ENCODE results near the gene TNRC6C. TPM values are rescaled to one million over a fixed set of nuclear protein-coding genes. Genes with fewer than 3 reads are reported as not detected.
"Not testable (repeated sequence)": the region's sequence is repeated elsewhere in the genome, so short reads cannot be mapped to it uniquely, and the experiment has no call there.

Gene TNRC6C
- total RNA-seq, 1 donor from 2014 or later: 31.1 TPM

- intact Hi-C loops (cut with micrococcal nuclease): no loop called here
These were observed 150.4 kb downstream of the TNRC6C start for GRCh38 chr17:78108726-78109488.

DNA sequence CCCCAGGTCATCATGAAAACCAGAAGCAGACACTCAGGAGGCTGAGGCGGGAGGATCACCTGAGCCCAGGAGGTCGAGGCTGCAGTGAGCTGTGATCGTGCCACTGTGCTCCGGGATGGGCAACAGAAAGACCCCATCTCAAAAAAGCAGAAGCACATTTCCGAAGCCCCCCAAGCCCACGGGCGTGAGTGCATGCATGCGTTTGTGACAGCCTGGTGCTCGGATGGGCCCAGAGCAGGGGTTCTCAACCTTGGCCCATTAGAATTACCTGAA lies 150.9 kb downstream of the TNRC6C start:
- intact Hi-C loops (cut with micrococcal nuclease): no loop called here

GRCh38 chr17:78110363-78111015 lies 152.0 kb downstream of the TNRC6C start:
- intact Hi-C loops (cut with micrococcal nuclease): no loop called here

DNA sequence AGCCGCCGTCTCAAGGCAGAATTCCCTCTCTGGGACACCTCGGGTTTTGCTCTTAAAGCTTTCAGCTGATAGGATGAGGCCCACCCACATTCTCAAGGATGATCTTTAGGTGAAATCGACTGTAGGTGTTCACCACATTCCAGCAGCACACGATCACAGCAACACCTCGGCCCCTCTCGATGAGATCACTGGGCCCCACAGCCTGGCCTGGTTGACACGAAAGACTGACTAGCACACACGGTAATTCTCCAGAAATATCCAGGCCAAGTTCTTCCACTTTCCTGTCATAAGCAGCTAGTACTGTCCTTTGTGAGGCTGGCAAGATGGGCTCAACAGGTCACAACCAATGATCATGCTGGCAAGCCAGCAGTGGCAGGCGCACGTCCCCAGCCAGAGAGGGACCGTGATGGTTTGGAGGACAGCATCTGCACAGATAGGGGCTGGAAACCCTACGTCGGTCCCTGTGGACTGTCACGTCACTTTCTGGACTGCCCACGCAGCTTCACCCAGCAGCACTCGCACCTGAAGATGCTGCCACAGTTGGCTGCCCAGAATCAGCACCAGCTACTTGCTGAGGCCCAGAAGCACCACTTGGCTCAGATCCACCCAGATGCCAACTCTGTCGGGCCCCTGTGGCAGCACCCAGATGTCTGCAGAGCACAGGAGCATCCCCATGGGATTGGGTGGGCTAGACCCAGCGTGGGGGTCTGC lies 152.7 kb downstream of the TNRC6C start:
- intact Hi-C loops (cut with micrococcal nuclease): no loop called here

- intact Hi-C loops (cut with micrococcal nuclease): loop anchor here (1.0 kb wide), 3 partner anchors 18 to 64 kb away; partner anchors contain the start of gene TMC8
These were observed 153.4 kb downstream of the TNRC6C start for GRCh38 chr17:78111727-78112517.

DNA sequence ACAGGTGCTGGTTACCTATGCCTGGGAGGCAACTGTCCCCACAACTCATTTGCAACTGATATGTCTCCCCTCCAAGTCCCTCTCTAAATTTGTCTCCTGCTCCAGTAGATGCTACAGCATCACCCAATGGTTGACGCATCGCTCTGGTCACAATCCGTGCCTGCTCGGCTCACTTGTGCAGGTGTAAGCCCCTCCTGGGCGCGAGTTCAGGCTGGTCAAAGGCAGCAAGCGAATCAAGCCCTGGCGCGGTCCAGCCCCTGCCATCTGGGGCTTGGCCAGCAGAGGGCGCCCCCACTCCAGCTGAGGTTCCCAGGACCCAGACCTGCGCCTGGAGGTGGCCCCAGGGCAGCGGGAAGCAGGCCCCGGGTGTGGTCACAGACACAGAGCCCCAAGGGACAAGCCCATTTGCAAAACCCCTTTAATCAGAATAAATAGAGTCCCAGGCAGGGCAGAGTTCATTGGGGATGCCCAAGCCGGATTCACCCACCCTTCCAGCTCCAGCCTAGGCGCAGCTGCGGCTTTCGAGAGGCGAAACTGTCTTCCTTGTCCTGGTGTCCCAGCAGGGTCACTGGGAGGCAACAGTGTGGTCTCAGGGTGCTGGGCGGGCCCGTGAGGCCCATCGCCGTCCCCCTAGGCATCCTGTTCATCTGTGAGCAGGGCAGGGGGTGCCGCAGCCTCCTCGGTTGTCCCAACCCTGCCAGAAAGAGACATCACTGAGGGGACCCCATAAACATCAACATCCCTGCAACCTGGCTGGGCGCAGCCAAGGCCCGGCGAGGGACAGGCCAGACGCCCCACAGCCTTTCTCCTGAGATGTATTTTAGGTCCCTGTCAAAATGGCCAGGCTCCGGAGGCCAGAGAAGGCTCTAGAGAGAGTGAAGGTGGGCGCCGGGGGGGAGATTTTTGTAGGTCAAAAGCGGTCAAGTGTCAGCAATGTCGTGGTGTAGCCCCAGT lies 154.3 kb downstream of the TNRC6C start:
- intact Hi-C loops (cut with micrococcal nuclease): loop anchor here (1.0 kb wide), 3 partner anchors 18 to 64 kb away; partner anchors contain the start of gene TMC8

DNA sequence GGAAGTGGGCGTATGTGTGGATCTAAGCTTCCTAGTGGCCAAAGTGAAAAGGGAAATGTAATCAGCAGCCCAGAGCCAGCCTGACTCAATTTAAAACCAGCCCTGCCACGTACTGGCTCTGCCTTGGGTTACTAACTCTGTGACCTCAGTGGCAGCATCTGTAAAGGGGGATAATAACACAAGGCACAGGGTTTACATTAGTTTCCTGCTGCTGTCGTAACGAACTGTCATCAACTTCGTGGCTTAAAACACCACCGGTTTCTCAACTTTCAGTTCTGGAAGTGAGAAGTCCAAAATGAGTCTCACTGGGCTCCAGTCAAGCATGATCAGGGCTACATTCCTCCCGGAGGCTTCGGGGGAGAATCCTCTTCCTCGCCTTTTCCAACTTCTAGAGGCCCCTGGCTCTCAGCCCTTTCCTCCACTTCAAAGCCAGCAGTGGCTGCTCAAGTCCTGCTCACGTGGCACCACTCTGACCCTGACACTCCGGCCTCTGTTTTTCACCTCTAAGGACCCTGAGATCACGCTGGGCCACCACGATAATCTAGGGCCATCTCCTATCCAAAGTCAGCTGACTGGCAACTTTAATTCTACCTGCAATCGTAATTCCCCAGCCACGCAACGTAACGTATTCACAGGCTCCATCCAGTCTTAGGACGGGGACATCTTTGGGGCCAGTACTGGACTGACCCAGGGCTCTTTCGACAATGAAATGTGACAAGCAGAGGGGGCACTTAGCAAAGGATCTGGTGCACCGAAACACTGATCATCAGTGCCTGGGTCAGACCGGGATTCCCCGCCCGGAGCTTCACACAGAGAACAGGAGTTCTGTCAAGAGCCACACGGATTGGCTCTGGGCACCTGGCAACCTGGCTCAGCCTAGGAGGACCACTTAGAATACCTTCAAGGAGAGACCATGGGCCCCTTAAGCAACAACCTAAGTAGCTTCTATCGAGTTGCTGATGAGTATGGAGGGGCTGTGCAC lies 155.6 kb downstream of the TNRC6C start:
- intact Hi-C loops (cut with micrococcal nuclease): no loop called here

DNA sequence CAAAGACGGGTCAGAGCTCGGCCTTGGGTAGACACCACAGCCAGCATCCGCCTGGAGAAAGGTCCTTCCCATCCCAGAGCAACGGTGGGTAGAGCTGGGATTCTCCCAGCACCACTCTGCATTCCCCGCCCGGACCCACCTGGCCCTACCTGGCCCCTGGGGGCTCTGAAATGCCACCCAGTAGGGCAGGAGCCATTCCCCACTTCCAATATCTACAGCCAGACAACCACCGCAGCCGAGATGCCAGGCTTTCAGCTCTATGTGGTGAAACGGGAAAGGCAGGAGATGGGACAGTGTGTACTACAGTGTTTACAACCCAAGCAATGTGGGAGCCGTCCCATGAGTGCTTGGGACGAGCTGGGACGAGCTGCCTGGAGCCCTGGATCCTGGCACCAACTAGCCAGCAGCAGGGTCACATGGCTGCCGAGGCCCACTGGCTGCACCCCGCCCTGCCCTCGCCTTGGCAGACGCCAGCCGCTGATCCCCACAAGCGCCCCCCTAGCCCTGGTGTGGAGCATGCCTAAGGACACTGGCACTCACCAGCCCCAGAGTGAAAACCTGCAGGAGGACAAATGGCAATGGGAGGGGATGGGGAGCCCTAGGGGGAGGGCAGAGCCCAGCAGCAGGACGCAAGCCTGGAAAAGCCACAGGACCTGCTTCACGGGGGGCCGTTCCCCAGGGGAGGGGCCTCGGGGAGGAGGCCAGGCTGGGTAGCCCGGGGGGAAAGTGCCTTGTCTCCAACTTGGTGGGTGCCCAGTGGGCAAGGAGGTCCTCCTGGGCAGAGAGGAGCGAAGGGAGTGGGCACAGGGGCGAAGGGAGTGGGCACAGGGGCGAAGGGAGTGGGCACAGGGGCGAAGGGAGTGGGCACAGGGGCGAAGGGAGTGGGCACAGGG lies 156.6 kb downstream of the TNRC6C start:
- intact Hi-C loops (cut with micrococcal nuclease): no loop called here

GRCh38 chr17:78115803-78116202 lies 157.3 kb downstream of the TNRC6C start:
- intact Hi-C loops (cut with micrococcal nuclease): not testable (repeated sequence)

- intact Hi-C loops (cut with micrococcal nuclease): no loop called here
These were observed 157.9 kb downstream of the TNRC6C start for GRCh38 chr17:78116411-78116810.

DNA sequence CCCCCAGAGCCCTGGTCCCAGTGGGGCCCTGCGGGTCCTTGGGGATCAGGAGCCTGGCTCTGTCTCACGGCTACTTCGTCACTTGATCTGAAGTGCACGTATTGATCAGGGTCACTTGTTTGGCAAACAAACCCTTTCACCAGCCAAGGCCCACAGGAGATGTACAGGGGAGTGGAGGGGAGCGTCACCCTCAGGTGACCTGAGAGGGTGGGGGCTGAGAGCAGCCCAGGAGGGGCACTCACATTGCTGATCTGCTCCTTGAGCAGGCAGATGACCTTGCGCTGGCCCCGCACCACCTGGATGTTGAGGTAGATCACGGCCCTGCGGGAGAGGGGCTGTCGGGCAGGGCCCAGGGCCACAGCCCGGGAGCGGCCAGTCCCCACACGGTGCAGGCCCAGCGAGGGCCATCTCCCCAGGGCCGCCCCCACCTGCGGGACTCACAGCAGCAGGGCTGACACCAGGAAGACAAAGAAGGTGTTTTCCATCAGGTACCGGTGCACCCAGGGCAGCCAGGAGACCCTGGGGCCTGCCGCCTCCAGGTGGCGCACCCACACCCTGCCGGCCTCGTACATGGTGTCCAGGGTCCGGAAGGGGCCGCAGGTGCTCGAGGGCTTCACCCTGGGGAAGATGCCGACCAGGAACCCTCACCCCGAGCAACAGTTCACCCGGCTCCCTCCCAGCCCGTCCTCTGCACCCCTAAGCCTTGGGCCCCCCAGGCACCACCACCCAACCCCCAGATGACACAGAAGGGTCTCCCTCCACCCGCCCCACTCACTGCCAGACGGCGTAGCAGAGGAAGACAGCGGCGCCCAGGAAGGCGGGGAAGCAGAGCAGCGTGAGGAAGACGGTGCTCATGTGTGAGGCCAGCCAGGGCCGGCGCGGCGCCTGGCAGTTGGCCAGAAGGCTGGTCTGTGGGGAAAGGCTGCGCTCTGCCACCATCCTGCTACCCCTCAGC lies 158.8 kb downstream of the TNRC6C start:
- intact Hi-C loops (cut with micrococcal nuclease): no loop called here

DNA sequence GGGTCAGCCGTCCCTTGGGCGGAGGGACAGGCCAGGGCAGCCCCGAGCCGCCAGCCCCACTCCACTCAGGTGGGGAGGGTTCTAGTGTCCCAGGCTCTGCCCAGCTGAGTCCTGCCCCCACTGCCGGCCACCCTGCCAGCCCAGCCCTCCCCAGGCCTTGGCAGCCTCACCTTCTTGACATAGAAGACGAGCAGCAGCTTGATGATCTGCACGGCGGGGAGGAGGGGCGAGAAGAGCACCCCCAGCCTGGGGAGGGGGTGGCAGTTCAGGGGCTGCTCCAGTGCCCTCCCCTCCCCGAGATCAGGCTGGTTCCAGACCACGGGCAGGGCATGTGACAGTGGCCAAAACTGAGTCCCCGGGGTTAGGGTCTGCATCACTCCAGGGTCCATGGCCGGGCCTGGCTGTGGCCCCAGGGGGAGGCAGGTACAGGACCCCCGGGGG lies 160.3 kb downstream of the TNRC6C start:
- intact Hi-C loops (cut with micrococcal nuclease): no loop called here

GRCh38 chr17:78120537-78120936 lies 162.0 kb downstream of the TNRC6C start:
- intact Hi-C loops (cut with micrococcal nuclease): no loop called here

DNA sequence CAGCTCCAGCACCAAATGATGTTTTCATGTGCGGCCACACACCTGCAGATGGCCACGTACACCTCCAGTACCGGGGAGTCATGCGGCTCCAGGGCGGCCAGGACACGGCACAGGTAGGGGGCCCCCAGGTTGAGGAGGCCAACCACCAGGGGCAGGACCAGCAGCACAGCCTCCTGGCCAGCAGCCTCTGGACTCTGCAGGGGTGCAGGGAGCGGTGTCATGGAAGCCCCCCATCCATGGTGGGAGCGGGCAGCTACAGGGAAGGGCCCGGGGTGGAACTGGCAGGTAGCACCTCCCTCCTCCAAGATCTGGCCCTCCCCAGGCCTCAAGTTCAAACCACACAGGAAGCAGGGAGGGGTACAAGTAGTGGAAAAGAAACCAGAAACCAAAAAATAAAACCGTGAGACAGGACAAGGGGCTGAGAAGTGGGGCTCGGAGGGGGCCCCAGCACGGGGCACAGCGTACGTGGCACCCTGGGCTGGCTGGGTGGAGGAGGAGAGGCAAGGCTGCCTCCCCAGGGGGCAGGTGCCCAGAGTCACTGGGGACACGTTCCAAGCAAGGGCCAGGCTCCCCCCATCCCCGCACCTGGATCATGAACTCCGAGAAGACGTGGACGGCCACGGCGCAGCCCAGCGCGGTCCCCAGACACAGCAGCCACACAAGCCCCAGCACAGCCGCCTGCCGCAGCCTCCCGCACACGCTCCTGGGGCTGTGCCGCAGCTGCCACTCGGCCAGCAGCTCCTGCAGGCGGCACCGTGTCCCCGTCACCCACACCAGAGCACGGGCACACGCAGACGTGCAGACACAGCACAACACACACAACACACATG lies 162.7 kb downstream of the TNRC6C start:
- intact Hi-C loops (cut with micrococcal nuclease): loop anchor here (1.0 kb wide), 2 partner anchors 9 to 13 kb away; partner anchors contain the start of gene TMC8

GRCh38 chr17:78121801-78122215 lies 163.3 kb downstream of the TNRC6C start:
- intact Hi-C loops (cut with micrococcal nuclease): loop anchor here (1.0 kb wide), 2 partner anchors 8 to 12 kb away; partner anchors contain the start of gene TMC8

Data from T-helper 1 cell treated with Interleukin-12 subunit alpha and Interleukin-12 subunit beta and Interleukin-4 antibody, amounts not matched to agents 30 ng/mL and 1 ng/mL, for 36 hours (primary cell).